GM19099 (cell line): ENCODE data around the gene PKP3.

Source experiments
- POLR2A ChIP-seq: IDR thresholded peaks from 3 replicates; pipeline ENCODE4 v1.6.1; 2011; ENCODE audit warnings: low read depth; ENCODE audit not compliant: insufficient read length; ENCODE audit errors: extremely low read depth

Gene PKP3

GRCh38 chr11:438101-438844 lies 44.3 kb downstream of the PKP3 start:
- TF ChIP-seq POLR2A: no peak

GRCh38 chr11:439315-440064 lies 45.5 kb downstream of the PKP3 start:
- TF ChIP-seq POLR2A: no peak

- TF ChIP-seq POLR2A: no peak
Observed at GRCh38 chr11:440065-441042, 46.3 kb downstream of the PKP3 start.

- no peak for TF ChIP-seq POLR2A
Observed at GRCh38 chr11:441043-441417, 47.0 kb downstream of the PKP3 start.

- peak; percentile 58 for TF ChIP-seq POLR2A
Observed at GRCh38 chr11:441418-442274, 47.6 kb downstream of the PKP3 start, which contains the start of gene ANO9. TSS of gene ANO9 (minus strand) at chr11:442011. CDS start at chr11:441926, 85 bp downstream.

GRCh38 chr11:442611-443081 lies 48.6 kb downstream of the PKP3 start:
- no peak for TF ChIP-seq POLR2A

- TF ChIP-seq POLR2A: no peak
Observed at GRCh38 chr11:443542-444199, 49.7 kb downstream of the PKP3 start.

- no peak for TF ChIP-seq POLR2A
Observed at GRCh38 chr11:444396-445144, 50.6 kb downstream of the PKP3 start.

- TF ChIP-seq POLR2A: no peak
Observed at GRCh38 chr11:445765-446588, 52.0 kb downstream of the PKP3 start.

GRCh38 chr11:446891-447290 lies 52.9 kb downstream of the PKP3 start:
- TF ChIP-seq POLR2A: no peak

GRCh38 chr11:447923-448731 lies 54.1 kb downstream of the PKP3 start:
- peak; percentile 87 for TF ChIP-seq POLR2A
